Cardiac muscle cell (in vitro differentiated cells and primary cell): Measurements from ENCODE around the gene PSMG4. TPM values are rescaled to one million over a fixed set of nuclear protein-coding genes. Genes with fewer than 3 reads are reported as not detected.

Experiments used
- DNase-seq, 2 donors: peaks; one replicate each; pipeline versions ENCODE4 v3.0.0 to v3.0.0-alpha.2; 2010 to 2017; ENCODE audit warnings: low read depth in 1 of 2, low spot score in 1 of 2
- H3K27ac ChIP-seq: fragments of 200-600 bp; sonication (generic); 2 replicates; pipeline ENCODE4 v1.5.1; 2016
- H3K27me3 ChIP-seq: fragments of 200-600 bp; sonication (generic); 2 replicates; pipeline ENCODE4 v1.6.0; 2016; ENCODE audit warnings: control low read depth
- H3K36me3 ChIP-seq: fragments of 200-600 bp; sonication (generic); 2 replicates; pipeline ENCODE4 v1.5.1; 2016; ENCODE audit warnings: control low read depth
- H3K4me1 ChIP-seq: fragments of 200-600 bp; sonication (generic); 2 replicates; pipeline ENCODE4 v1.8.1; 2017; ENCODE audit warnings: low read depth, mild to moderate bottlenecking, mixed run types
- H3K4me3 ChIP-seq: fragments of 200-600 bp; sonication (generic); 2 replicates; pipeline ENCODE4 v1.5.1; 2016; ENCODE audit warnings: mild to moderate bottlenecking
- H3K9me3 ChIP-seq: fragments of 200-600 bp; sonication (generic); 2 replicates; pipeline ENCODE4 v1.5.1; 2017; ENCODE audit warnings: low read depth, mild to moderate bottlenecking, control low read depth
- CTCF ChIP-seq: IDR thresholded peaks from 2 replicates; pipeline ENCODE4 v1.5.1; 2012; ENCODE audit warnings: low read depth, mild to moderate bottlenecking, low read length
- polyA plus RNA-seq: library from polyadenylated mRNA; unstranded; fragments of >200 nt; fragmentation: Nextera tagmentation; extraction: Ambion mirVana; gene quantifications from 2 replicates; pipeline ENCODE4 v1.2.1, GENCODE V29; 2016
- total RNA-seq: library from RNA; depleted of rRNA; stranded (reverse); fragments of >200 nt; gene quantifications from 2 replicates; pipeline ENCODE4 v1.2.3, GENCODE V29; 2016

The PSMG4 gene
- total and polyA plus RNA-seq, 2 experiments from 2014 or later = 22.2 to 44.0 TPM

GRCh38 chr6:3291346-3291745, 32.6 kb downstream of the PSMG4 start:
- TF ChIP-seq CTCF = no peak
- Histone ChIP-seq H3K4me3 (no peak overlapping the region), H3K27ac (no peak overlapping the region), H3K9me3 (no peaks in the 10 kb centered on the region), H3K36me3 (no peaks in the 10 kb centered on the region), H3K27me3 (no peaks in the 10 kb centered on the region), H3K4me1 (peaks cover 35% of the 10 kb centered on the region)
- no peak for DNase-seq

DNA sequence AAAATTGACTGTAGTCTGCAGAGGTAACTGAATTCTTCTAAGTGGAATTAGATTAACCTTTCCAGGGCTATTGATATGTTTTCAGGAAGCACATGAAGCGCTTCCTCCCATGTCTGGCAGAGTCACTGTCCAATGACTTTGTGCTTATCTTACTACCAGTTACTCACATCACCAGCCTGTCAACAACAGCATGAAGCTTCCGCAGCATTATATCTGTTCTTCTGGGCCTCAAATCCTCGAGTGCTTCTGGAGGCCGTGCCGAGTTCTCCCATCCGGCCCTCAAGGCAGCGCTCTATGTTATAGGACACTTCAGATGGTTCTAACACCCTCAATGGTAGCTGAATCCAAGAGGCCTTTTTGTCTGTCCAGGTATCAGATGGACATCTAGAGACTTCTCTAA, 33.2 kb downstream of the PSMG4 start:
- Histone ChIP-seq H3K4me3 (no peak overlapping the region), H3K27me3 (no peaks in the 10 kb centered on the region), H3K27ac (no peak overlapping the region), H3K9me3 (no peaks in the 10 kb centered on the region), H3K36me3 (no peaks in the 10 kb centered on the region), H3K4me1 (peaks cover 35% of the 10 kb centered on the region)
- peak in 1 of 2 donors; percentile 9 for DNase-seq
- no peak for TF ChIP-seq CTCF

- H3K27ac ChIP-seq = no peak overlapping the region
- no peaks in the 10 kb centered on the region for H3K36me3 ChIP-seq
- H3K4me1 ChIP-seq = peaks cover 35% of the 10 kb centered on the region
- no peak for DNase-seq
- no peaks in the 10 kb centered on the region for H3K27me3 ChIP-seq
- H3K9me3 ChIP-seq = no peaks in the 10 kb centered on the region
- no peak overlapping the region for H3K4me3 ChIP-seq
- no peak for TF ChIP-seq CTCF
These were observed 33.9 kb downstream of the PSMG4 start for GRCh38 chr6:3292431-3293197.

DNA sequence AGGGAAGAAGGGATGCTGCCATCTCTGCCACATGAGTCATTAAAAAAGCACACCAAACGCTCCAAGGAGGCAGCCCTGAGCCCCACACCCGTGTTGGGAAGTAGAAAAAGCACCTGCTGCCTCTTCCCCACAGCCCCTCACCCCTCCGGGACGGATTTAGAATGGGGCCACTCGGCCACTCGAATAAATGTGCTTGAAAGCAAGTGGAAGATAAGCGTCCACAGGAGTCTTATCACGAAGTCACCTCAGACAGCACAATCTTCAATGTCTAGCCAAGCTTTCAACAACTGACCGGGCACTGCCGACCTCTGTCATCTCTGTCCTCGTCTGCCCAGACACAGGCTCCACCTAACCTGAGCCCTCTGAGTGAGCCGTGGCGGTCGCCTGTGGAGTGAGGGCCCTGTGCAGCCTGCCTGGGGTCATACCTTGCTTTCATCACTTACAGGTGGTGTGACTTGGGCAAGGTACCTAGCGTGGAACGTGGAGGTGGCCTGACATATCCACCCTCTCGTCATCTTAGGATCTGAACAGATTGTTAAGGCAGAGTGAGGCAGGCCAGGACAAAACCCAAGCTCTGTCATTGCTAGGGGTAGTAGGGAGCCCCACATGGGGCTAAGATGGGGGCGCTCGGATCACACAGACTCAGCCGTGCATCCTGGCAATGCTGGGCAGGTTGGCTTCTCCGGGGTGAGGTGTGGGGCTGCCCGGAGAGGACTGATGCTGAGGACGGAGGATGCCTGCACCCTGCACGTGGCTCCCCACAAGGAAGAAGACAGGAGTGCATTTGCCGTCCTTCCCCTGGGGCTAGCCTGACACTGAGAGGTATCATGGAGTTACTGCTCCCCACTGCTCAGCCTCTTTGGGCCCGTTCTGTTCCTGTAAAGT, 34.8 kb downstream of the PSMG4 start:
- Histone ChIP-seq H3K27ac (peak overlapping the region; percentile 22), H3K4me1 (peaks cover 35% of the 10 kb centered on the region), H3K27me3 (no peaks in the 10 kb centered on the region), H3K4me3 (no peak overlapping the region), H3K36me3 (no peaks in the 10 kb centered on the region), H3K9me3 (no peaks in the 10 kb centered on the region)
- DNase-seq = peak in 1 of 2 donors; percentile 70
- no peak for TF ChIP-seq CTCF

DNA sequence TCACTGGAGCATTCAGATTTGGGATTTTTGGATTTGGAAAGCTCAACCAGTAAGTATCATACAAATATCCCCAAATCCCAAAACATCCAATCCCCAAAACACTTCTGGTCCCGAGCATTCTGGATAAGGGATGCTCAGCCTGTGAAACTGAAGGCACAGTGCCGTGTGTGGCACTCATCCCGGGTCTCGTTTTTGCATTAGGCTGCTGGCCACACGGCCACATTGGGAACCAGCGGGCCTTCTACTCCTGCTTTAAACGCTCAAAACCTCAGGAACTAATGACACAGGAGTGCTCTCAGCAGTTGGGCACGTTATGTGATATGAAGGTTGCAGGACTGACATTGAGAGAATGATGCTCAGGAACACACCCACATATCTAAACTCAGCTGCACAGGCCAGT, 35.6 kb downstream of the PSMG4 start:
- Histone ChIP-seq H3K36me3 (no peaks in the 10 kb centered on the region), H3K4me3 (no peak overlapping the region), H3K4me1 (peaks cover 35% of the 10 kb centered on the region), H3K9me3 (no peaks in the 10 kb centered on the region), H3K27me3 (no peaks in the 10 kb centered on the region), H3K27ac (no peak overlapping the region)
- no peak for DNase-seq
- no peak for TF ChIP-seq CTCF
